ENCODE data around the gene SETD2.
"Not testable (repeated sequence)": the region's sequence is repeated elsewhere in the genome, so short reads cannot be mapped to it uniquely, and the experiment has no call there.

SETD2 gene

GRCh38 chr3:47103619-47104018 is 60.3 kb downstream of the SETD2 start:
- no peak for DNase-seq (ENCODE audit: low spot score)

- DNase-seq (ENCODE audit: low spot score): no peak
Measured at GRCh38 chr3:47102081-47102600, 61.8 kb downstream of the SETD2 start.

- DNase-seq (ENCODE audit: low spot score): no peak
Measured at GRCh38 chr3:47098910-47099309, 65.0 kb downstream of the SETD2 start.

GRCh38 chr3:47097864-47098263 is 66.0 kb downstream of the SETD2 start:
- no peak for DNase-seq (ENCODE audit: low spot score)

- peak; percentile 36 for DNase-seq (ENCODE audit: low spot score)
Measured at GRCh38 chr3:47096959-47097358, 67.0 kb downstream of the SETD2 start.

GRCh38 chr3:47092090-47092489 is 71.8 kb downstream of the SETD2 start:
- DNase-seq (ENCODE audit: low spot score): no peak

GRCh38 chr3:47089630-47090029 is 74.3 kb downstream of the SETD2 start:
- DNase-seq (ENCODE audit: low spot score): no peak

GRCh38 chr3:47086071-47086470 is 77.8 kb downstream of the SETD2 start:
- no peak for DNase-seq (ENCODE audit: low spot score)

GRCh38 chr3:47083786-47084185 is 80.1 kb downstream of the SETD2 start:
- DNase-seq (ENCODE audit: low spot score): no peak

- peak; percentile 9 for DNase-seq (ENCODE audit: low spot score)
Measured at GRCh38 chr3:47082519-47082918, 81.4 kb downstream of the SETD2 start.

GRCh38 chr3:47079432-47079831 is 84.5 kb downstream of the SETD2 start:
- no peak for DNase-seq (ENCODE audit: low spot score)

GRCh38 chr3:47073685-47074084 is 90.2 kb downstream of the SETD2 start:
- no peak for DNase-seq (ENCODE audit: low spot score)

- no peak for DNase-seq (ENCODE audit: low spot score)
Measured at GRCh38 chr3:47070770-47071169, 93.1 kb downstream of the SETD2 start.

GRCh38 chr3:47066259-47066658 is 97.7 kb downstream of the SETD2 start:
- DNase-seq (ENCODE audit: low spot score): not testable (repeated sequence)

GRCh38 chr3:47065681-47066080 is 98.2 kb downstream of the SETD2 start:
- DNase-seq (ENCODE audit: low spot score): no peak

- no peak for DNase-seq (ENCODE audit: low spot score)
Measured at GRCh38 chr3:47065058-47065457, 98.9 kb downstream of the SETD2 start.

- DNase-seq (ENCODE audit: low spot score): no peak
Measured at GRCh38 chr3:47057212-47057671, 106.7 kb downstream of the SETD2 start.

- DNase-seq (ENCODE audit: low spot score): no peak
Measured at GRCh38 chr3:47056705-47057104, 107.2 kb downstream of the SETD2 start.

- no peak for DNase-seq (ENCODE audit: low spot score)
Measured at GRCh38 chr3:47054412-47054811, 109.5 kb downstream of the SETD2 start.

GRCh38 chr3:47047673-47048072 is 116.2 kb downstream of the SETD2 start:
- DNase-seq (ENCODE audit: low spot score): no peak

GRCh38 chr3:47047069-47047468 is 116.8 kb downstream of the SETD2 start:
- DNase-seq (ENCODE audit: low spot score): no peak

- no peak for DNase-seq (ENCODE audit: low spot score)
Measured at GRCh38 chr3:47042231-47042791, 121.6 kb downstream of the SETD2 start.

- DNase-seq (ENCODE audit: low spot score): no peak
Measured at GRCh38 chr3:47041114-47041513, 122.8 kb downstream of the SETD2 start.

GRCh38 chr3:47037302-47037701 is 126.6 kb downstream of the SETD2 start:
- DNase-seq (ENCODE audit: low spot score): not testable (repeated sequence)
